Sigmoid colon (tissue), 7 donors: Measurements from ENCODE around the gene GNAI3. TPM values are rescaled to one million over a fixed set of nuclear protein-coding genes. Genes with fewer than 3 reads are reported as not detected.

Source experiments
- DNase-seq: peaks from one replicate; pipeline ENCODE4 v3.0.0-alpha.2; 2019
- H3K27ac ChIP-seq, 4 donors: fragments of 200-600 bp; sonication (generic); one replicate each; pipeline ENCODE4 v1.5.1; 2016 to 2019; ENCODE audit warnings: mild to moderate bottlenecking in 1 of 4
- H3K27me3 ChIP-seq, 3 donors: fragments of 200-600 bp; sonication (generic); one replicate each; pipeline ENCODE4 v1.5.1; 2019; ENCODE audit warnings: mild to moderate bottlenecking in 1 of 3
- H3K36me3 ChIP-seq, 4 donors: fragments of 200-600 bp; sonication (generic); one replicate each; pipeline ENCODE4 v1.5.1; 2016 to 2019
- H3K4me1 ChIP-seq, 4 donors: fragments of 200-600 bp; sonication (generic); one replicate each; pipeline ENCODE4 v1.5.1; 2017 to 2019
- H3K4me3 ChIP-seq, 4 donors: fragments of 200-600 bp; sonication (generic); one replicate each; pipeline ENCODE4 v1.5.1; 2017 to 2019; ENCODE audit warnings: mild to moderate bottlenecking in 2 of 4, moderate library complexity in 1 of 4
- H3K9me3 ChIP-seq, 4 donors: fragments of 200-600 bp in 3 of 4; sonication (generic) in 3 of 4; one replicate each; pipeline versions ENCODE4 v1.5.1 to v1.6.1; 2013 to 2019
- EP300 ChIP-seq, 4 donors: sonication (generic); formaldehyde crosslinking; IDR thresholded peaks; one replicate each; pipeline ENCODE4 v1.6.1; 2017; ENCODE audit warnings: antibody characterized with exemption in 4 of 4
- POLR2A ChIP-seq, 2 donors: fragments of 450-650 bp; IDR thresholded peaks; one replicate each; pipeline ENCODE4 v1.6.1; 2016; ENCODE audit warnings: antibody characterized with exemption in 2 of 2, mild to moderate bottlenecking in 2 of 2, moderate library complexity in 2 of 2
- POLR2AphosphoS5 ChIP-seq, 4 donors: sonication (generic); formaldehyde crosslinking; IDR thresholded peaks; one replicate each; pipeline ENCODE4 v1.6.1; 2017; ENCODE audit warnings: antibody characterized with exemption in 4 of 4
- WGBS, 2 donors: extraction: QIAGEN DNeasy Blood & Tissue Kit; methylation state at CpG; one replicate each; pipeline ENCODE4 v1.1.7; 2013; 5-methylcytosine and 5-hydroxymethylcytosine counted together
- intact Hi-C: fragments of 100-400 bp; cut with DNase I; formaldehyde crosslinking; loops from one replicate; pipeline ENCODE4 v1.15.1; 2023
- polyA plus RNA-seq, 3 donors: library from polyadenylated mRNA; stranded (reverse); fragments of 200-250 nt; gene quantifications; one replicate each; pipeline ENCODE4 v1.2.3, GENCODE V29; 2013
- total RNA-seq, 4 donors: library from RNA; depleted of rRNA; stranded (reverse); fragments of >200 nt; gene quantifications; one replicate each; pipeline ENCODE4 v1.1.0, GENCODE V29; 2016
- TF ChIP-seq, protein P1 (sequence below), 4 experiments: fragments of 450-650 bp in 3 of 4; fragments of 200-600 bp in 1 of 4; IDR thresholded peaks; one replicate each; pipeline ENCODE4 v1.5.1; 2016 to 2019; ENCODE audit warnings: antibody characterized with exemption in 4 of 4, mild to moderate bottlenecking in 3 of 4, moderate library complexity in 2 of 4
- donor health status: healthy with polysubstance abuse.
- donor health status: Bipolar disorder and iron deficiency.
- donor health status: healthy.

GNAI3 gene
- total and polyA plus RNA-seq, 7 donors, result 4.2 to 6.4 (median 5.7) TPM

DNA sequence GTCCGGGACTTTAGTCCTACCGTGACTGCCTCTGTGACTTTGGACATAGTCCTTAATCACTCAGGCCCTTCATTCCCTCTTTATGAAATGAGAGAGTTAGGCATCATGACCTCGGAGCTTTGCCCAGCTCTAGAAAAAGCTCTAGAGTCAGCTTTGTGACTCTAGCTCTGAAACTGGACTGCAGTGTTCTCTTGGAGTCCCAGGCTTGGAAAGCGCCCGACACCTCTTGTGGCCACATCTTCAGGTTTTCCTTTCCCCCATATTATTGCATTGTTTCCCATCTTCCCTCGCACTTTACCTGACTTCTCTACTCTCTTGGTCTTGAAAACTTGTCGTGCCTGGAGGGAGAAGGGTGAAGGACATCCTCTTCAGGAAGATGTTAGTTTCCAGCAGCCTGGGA lies 26.4 kb upstream of the GNAI3 start:
- H3K36me3 ChIP-seq, result no peaks in the 10 kb centered on the region
- no peak overlapping the region for H3K4me3 ChIP-seq
- TF ChIP-seq EP300 (IDR thresholded peaks at IDR 0.05) (no peak), POLR2AphosphoS5 (IDR thresholded peaks at IDR 0.05) (no peak), POLR2A (IDR thresholded peaks at IDR 0.05) (no peak)
- TF ChIP-seq, protein P1, sequence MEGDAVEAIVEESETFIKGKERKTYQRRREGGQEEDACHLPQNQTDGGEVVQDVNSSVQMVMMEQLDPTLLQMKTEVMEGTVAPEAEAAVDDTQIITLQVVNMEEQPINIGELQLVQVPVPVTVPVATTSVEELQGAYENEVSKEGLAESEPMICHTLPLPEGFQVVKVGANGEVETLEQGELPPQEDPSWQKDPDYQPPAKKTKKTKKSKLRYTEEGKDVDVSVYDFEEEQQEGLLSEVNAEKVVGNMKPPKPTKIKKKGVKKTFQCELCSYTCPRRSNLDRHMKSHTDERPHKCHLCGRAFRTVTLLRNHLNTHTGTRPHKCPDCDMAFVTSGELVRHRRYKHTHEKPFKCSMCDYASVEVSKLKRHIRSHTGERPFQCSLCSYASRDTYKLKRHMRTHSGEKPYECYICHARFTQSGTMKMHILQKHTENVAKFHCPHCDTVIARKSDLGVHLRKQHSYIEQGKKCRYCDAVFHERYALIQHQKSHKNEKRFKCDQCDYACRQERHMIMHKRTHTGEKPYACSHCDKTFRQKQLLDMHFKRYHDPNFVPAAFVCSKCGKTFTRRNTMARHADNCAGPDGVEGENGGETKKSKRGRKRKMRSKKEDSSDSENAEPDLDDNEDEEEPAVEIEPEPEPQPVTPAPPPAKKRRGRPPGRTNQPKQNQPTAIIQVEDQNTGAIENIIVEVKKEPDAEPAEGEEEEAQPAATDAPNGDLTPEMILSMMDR (IDR thresholded peaks at IDR 0.05), result no peak
- H3K4me1 ChIP-seq, result no peaks in the 10 kb centered on the region
- intact Hi-C loops, result no loop called here
- DNase-seq, result no peak
- no peaks in the 10 kb centered on the region for H3K9me3 ChIP-seq
- 89 to 91% methylated on average over 7 of the region's 7 CpGs for WGBS, 2 donors
- H3K27me3 ChIP-seq, result no peaks in the 10 kb centered on the region
- no peak overlapping the region for H3K27ac ChIP-seq

DNA sequence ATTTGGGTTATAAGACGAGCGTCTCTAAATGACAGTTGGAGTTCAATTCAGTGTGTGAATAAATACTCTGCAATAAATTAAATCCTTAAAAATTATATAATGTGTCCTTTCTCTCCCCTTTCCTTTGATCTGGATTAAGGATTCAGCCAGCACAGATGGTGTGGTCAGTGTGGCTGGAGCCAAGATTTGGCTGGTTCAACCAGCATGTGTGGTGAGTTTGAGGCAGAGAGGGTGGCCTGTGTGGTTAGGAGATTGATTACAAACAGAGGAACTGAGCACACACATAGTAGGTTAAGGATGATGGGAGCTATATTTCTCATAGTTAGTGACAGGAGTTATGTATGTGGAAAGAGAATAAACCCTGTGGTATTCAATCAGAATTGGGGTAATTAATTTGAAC lies 24.7 kb upstream of the GNAI3 start:
- 92% methylated on average over 2 of the region's 2 CpGs for WGBS, 2 donors
- TF ChIP-seq, protein P1 (IDR thresholded peaks at IDR 0.05), result no peak
- no peak for TF ChIP-seq POLR2A (IDR thresholded peaks at IDR 0.05)
- TF ChIP-seq POLR2AphosphoS5 (IDR thresholded peaks at IDR 0.05), result no peak
- TF ChIP-seq EP300 (IDR thresholded peaks at IDR 0.05), result no peak
- DNase-seq, result no peak
- intact Hi-C loops, result no loop called here
- Histone ChIP-seq H3K27ac (no peak overlapping the region), H3K36me3 (no peaks in the 10 kb centered on the region), H3K4me1 (no peaks in the 10 kb centered on the region), H3K4me3 (no peak overlapping the region), H3K9me3 (no peaks in the 10 kb centered on the region), H3K27me3 (no peaks in the 10 kb centered on the region)

DNA sequence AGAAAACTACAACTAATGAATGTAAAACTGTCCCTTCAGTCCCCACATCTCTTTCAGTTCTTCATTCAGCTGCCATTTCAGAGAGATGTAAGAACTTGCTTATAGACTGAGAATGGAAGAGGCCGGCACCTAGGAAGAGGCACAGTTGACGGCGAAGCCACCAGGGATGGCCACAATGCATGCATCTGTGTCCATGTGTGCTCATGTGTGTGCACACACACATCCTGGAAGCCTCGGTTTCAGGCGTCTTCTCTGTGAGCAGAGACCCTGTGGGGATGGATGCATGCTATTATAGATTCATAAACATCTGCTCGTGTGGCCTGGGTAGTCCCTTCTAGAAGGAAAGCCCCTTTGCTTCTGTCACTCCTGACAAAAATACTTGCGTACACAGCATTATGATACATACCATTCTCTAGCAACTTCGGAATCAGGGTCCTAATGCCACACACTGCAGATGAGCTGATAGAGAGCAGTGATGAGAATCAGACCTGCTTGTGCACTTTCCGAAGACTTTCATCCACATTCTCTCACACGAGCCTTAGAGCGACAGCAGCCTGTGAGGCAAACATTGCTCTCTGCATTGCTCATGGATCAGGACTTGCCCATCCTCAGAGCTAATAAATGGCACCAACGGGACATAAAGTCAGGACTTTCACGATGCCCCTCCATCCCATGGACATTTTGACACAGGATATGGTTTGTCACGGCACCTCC lies 21.2 kb upstream of the GNAI3 start:
- intact Hi-C loops, result no loop called here
- no peak overlapping the region for H3K4me3 ChIP-seq
- TF ChIP-seq EP300 (IDR thresholded peaks at IDR 0.05) (no peak), POLR2AphosphoS5 (IDR thresholded peaks at IDR 0.05) (no peak), POLR2A (IDR thresholded peaks at IDR 0.05) (no peak)
- TF ChIP-seq, protein P1 (IDR thresholded peaks at IDR 0.05), result no peak
- no peak overlapping the region for H3K27ac ChIP-seq
- peaks cover 0 to 18% (median 12%) of the 10 kb centered on the region in 4 donors for H3K4me1 ChIP-seq
- H3K36me3 ChIP-seq, result no peaks in the 10 kb centered on the region
- no peak for DNase-seq
- no peaks in the 10 kb centered on the region for H3K9me3 ChIP-seq
- WGBS, 2 donors, result 77 to 79% methylated on average over 14 of the region's 14 CpGs
- H3K27me3 ChIP-seq, result no peaks in the 10 kb centered on the region

DNA sequence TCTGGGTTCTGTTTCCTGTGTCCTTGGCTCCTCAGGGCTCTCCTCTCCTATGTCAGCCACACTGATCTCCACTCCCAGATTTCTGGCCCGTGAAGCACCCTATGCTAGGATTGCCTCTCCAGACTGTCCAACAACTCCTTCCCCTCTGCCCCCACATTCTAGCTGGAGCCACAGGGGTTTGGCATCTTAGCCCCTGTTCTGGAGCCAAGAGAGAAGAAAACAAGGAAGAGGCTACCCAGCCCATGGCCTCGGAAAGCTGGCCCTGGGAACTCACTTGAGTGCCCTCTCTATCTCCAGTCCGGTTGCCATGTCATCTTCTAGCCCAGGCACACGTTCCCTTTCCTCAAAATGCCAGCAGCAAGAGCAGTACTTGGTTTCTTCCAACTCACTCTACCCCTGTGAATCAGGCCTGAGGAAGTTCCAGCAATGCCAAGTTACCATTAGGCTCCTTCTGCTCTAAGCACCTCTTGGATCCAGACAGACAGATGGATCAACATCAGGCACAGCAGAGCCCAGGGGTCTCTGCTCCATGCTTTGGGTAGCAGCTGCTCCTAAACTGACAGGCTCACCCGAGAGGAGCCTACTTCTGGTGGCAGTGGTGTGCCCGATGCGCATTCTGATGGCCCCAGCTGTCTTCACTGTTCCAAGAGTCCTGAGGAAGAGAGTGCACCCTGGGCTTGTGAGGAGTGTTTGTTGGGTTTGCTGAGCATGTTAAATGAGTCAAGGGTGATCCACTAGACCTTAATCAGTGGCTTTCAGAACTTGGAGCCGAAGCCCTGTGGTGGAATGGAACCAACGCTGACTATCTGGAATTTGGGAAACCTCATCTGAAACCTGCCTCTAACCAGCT lies 20.3 kb upstream of the GNAI3 start:
- no peak for DNase-seq
- peaks cover 0 to 26% (median 19%) of the 10 kb centered on the region in 4 donors for H3K4me1 ChIP-seq
- H3K9me3 ChIP-seq, result no peaks in the 10 kb centered on the region
- no peak overlapping the region for H3K4me3 ChIP-seq
- no peaks in the 10 kb centered on the region for H3K36me3 ChIP-seq
- 90 to 91% methylated on average over 9 of the region's 9 CpGs for WGBS, 2 donors
- H3K27me3 ChIP-seq, result no peaks in the 10 kb centered on the region
- intact Hi-C loops, result no loop called here
- no peak overlapping the region for H3K27ac ChIP-seq
- TF ChIP-seq, protein P1 (IDR thresholded peaks at IDR 0.05), result no peak
- TF ChIP-seq POLR2AphosphoS5 (IDR thresholded peaks at IDR 0.05) (no peak), POLR2A (IDR thresholded peaks at IDR 0.05) (no peak), EP300 (IDR thresholded peaks at IDR 0.05) (no peak)
